Mesenchymal stem cell (in vitro differentiated cells and primary cell): ENCODE data around the gene NUDT4.

Experiments used
- DNase-seq: peaks from one replicate; pipeline ENCODE4 v3.0.0-alpha.2; 2013
- H2AFZ ChIP-seq: one replicate; pipeline ENCODE4 v1.6.1; 2013; ENCODE audit warnings: low read depth, mild to moderate bottlenecking, control low read depth, inconsistent platforms, low read length, moderate library complexity
- H2AK5ac ChIP-seq: 2 replicates; pipeline ENCODE4 v1.6.1; 2013; ENCODE audit warnings: low read length, moderate library complexity, mild to moderate bottlenecking, inconsistent platforms; ENCODE audit not compliant: severe bottlenecking
- H2BK120ac ChIP-seq: one replicate; pipeline ENCODE4 v1.6.1; 2013; ENCODE audit warnings: low read depth, mild to moderate bottlenecking, inconsistent platforms, low read length, moderate library complexity
- H2BK12ac ChIP-seq, 2 experiments: one replicate each; pipeline ENCODE4 v1.6.1; 2013; ENCODE audit warnings: inconsistent platforms in 2 of 2, low read length in 2 of 2, mild to moderate bottlenecking in 2 of 2, moderate library complexity in 2 of 2, control low read depth in 1 of 2
- H2BK15ac ChIP-seq: one replicate; pipeline ENCODE4 v1.6.1; 2013; ENCODE audit warnings: mild to moderate bottlenecking, low read depth, inconsistent platforms; ENCODE audit not compliant: poor library complexity, severe bottlenecking
- H2BK5ac ChIP-seq: 2 replicates; pipeline ENCODE4 v1.6.1; 2013; ENCODE audit warnings: low read depth, mild to moderate bottlenecking, low read length, control low read depth, inconsistent platforms; ENCODE audit not compliant: poor library complexity, severe bottlenecking
- H3K14ac ChIP-seq, 2 experiments: one replicate each; pipeline ENCODE4 v1.6.1; 2013; ENCODE audit warnings: inconsistent platforms in 2 of 2, low read length in 2 of 2, control low read depth in 1 of 2, mild to moderate bottlenecking in 1 of 2, moderate library complexity in 1 of 2
- H3K18ac ChIP-seq, 2 experiments: one replicate each; pipeline ENCODE4 v1.6.1; 2013; ENCODE audit warnings: inconsistent platforms in 2 of 2, low read length in 2 of 2, control low read depth in 1 of 2, low read depth in 1 of 2, mild to moderate bottlenecking in 1 of 2
- H3K23ac ChIP-seq, 2 experiments: one replicate each; pipeline ENCODE4 v1.6.1; 2013; ENCODE audit warnings: inconsistent platforms in 2 of 2, low read length in 2 of 2, mild to moderate bottlenecking in 2 of 2, moderate library complexity in 2 of 2, control low read depth in 1 of 2
- H3K27ac ChIP-seq: 2 replicates; pipeline ENCODE4 v1.5.1; 2013; ENCODE audit warnings: mild to moderate bottlenecking, moderate library complexity, low read length, control low read depth, inconsistent platforms; ENCODE audit not compliant: poor library complexity, severe bottlenecking
- H3K27me3 ChIP-seq, 2 experiments: 2 replicates each; pipeline versions ENCODE4 v1.6.1 to v1.7.0; 2013; ENCODE audit warnings: low read length in 2 of 2, mild to moderate bottlenecking in 2 of 2, moderate library complexity in 2 of 2, control low read depth in 1 of 2, inconsistent platforms in 1 of 2; ENCODE audit not compliant: control insufficient read depth in 1 of 2, insufficient read depth in 1 of 2
- H3K36me3 ChIP-seq, 2 experiments: 2 replicates each; pipeline versions ENCODE4 v1.6.1 to v1.7.0; 2013; ENCODE audit warnings: low read length in 2 of 2, control low read depth in 1 of 2, inconsistent platforms in 1 of 2, low read depth in 1 of 2, mild to moderate bottlenecking in 1 of 2; ENCODE audit not compliant: insufficient read depth in 2 of 2, control insufficient read depth in 1 of 2
- H3K4ac ChIP-seq, 2 experiments: one replicate each; pipeline ENCODE4 v1.6.1; 2013; ENCODE audit warnings: inconsistent platforms in 2 of 2, low read length in 2 of 2, mild to moderate bottlenecking in 2 of 2, moderate library complexity in 2 of 2, control low read depth in 1 of 2, low read depth in 1 of 2
- H3K4me1 ChIP-seq: 2 replicates; pipeline ENCODE4 v1.6.1; 2013; ENCODE audit warnings: low read depth, low read length, control low read depth; ENCODE audit not compliant: control insufficient read depth, insufficient read depth
- H3K4me2 ChIP-seq: 2 replicates; pipeline ENCODE4 v1.6.1; 2013; ENCODE audit warnings: low read length, mild to moderate bottlenecking, inconsistent platforms; ENCODE audit not compliant: poor library complexity, severe bottlenecking
- H3K4me3 ChIP-seq, 2 experiments: 2 replicates each; pipeline versions ENCODE4 v1.5.1 to v1.7.0; 2013; ENCODE audit warnings: low read length in 2 of 2, mild to moderate bottlenecking in 2 of 2, control low read depth in 1 of 2, low read depth in 1 of 2; ENCODE audit not compliant: insufficient read depth in 1 of 2
- H3K79me1 ChIP-seq: replicated peaks from 2 replicates; pipeline ENCODE4 v1.6.1; 2013; ENCODE audit warnings: mild to moderate bottlenecking, control low read depth, low read length, inconsistent platforms; ENCODE audit not compliant: poor library complexity, severe bottlenecking
- H3K9ac ChIP-seq: 2 replicates; pipeline ENCODE4 v1.7.0; 2013; ENCODE audit warnings: mild to moderate bottlenecking, low read length, moderate library complexity
- H3K9me3 ChIP-seq: 2 replicates; pipeline ENCODE4 v1.7.0; 2013; ENCODE audit warnings: mild to moderate bottlenecking, low read length; ENCODE audit not compliant: control insufficient read depth
- H4K8ac ChIP-seq: one replicate; pipeline ENCODE4 v1.6.1; 2013; ENCODE audit warnings: inconsistent platforms, mild to moderate bottlenecking, low read length, moderate library complexity
- H4K91ac ChIP-seq: one replicate; pipeline ENCODE4 v1.6.1; 2013; ENCODE audit warnings: mild to moderate bottlenecking, low read length, inconsistent platforms
- WGBS: methylation state at CpG from one replicate; pipeline ENCODE4 v1.1.7; 2013; ENCODE audit warnings: mixed read lengths; 5-methylcytosine and 5-hydroxymethylcytosine counted together

The NUDT4 gene

DNA sequence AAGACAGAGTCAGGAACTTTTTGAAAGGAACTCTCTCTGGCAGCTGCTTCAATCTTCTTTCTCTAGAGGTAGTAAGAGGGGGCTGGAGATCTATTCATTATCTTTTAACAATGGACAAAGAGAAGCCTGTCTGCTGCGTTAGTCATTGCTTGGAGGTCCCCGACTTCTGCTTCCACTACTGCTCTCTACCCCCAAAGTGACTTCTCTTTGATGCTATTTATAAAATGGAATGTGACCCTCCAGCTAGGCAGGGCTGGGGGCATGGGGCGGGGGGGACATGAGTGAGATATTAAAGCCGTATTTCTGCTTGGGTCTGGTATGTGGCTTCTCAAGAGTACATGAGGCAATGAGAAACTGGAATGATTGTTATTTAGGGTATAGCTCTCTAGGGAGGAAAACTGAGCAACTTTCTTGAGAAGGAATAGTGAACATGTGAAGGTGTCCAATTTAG is 41.4 kb upstream of the NUDT4 start:
- Histone ChIP-seq H3K27me3 (no peaks in the 10 kb centered on the region), H3K9me3 (no peaks in the 10 kb centered on the region), H3K4ac (no peak overlapping the region), H2BK120ac (no peak overlapping the region), H3K27ac (no peak overlapping the region), H3K4me2 (peak overlapping the region; percentile 33), H3K23ac (no peak overlapping the region), H2BK15ac (no peak overlapping the region), H4K91ac (no peak overlapping the region), H2BK12ac (no peak overlapping the region), H3K9ac (no peak overlapping the region), H3K18ac (no peak overlapping the region), H2AK5ac (no peak overlapping the region), H4K8ac (no peak overlapping the region), H3K4me3 (no peak overlapping the region), H2BK5ac (no peak overlapping the region), H3K79me1 (no peaks in the 10 kb centered on the region), H3K36me3 (no peaks in the 10 kb centered on the region), H2AFZ (no peak overlapping the region), H3K14ac (no peak overlapping the region), H3K4me1 (peaks cover 6% of the 10 kb centered on the region)
- 15% methylated on average over 3 of the region's 4 CpGs for WGBS
- peak; percentile 49 for DNase-seq

DNA sequence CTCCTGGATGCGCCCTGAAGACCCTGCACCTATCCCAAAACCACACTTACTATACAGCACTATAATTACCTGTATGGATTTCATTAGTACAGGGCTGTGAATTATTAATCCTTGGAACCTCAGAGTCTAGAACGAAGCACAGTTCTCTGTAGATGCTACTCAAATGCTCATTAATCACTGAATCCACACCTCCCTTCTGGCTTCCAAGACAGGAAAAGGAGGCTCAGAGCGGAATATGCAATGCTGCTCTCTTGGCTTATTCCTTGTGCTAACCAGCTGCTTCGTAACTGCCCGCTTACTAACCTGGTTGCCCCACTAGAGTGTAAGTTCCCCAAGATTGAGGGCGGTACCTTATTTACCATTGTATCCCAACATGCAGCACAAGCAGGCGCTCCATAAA is 39.1 kb upstream of the NUDT4 start:
- H4K91ac ChIP-seq, result no peak overlapping the region
- H3K36me3 ChIP-seq, result no peaks in the 10 kb centered on the region
- 97% methylated on average over 5 of the region's 7 CpGs for WGBS
- H3K27ac ChIP-seq, result no peak overlapping the region
- H3K27me3 ChIP-seq, result no peaks in the 10 kb centered on the region
- H2BK15ac ChIP-seq, result no peak overlapping the region
- H3K79me1 ChIP-seq, result no peaks in the 10 kb centered on the region
- DNase-seq, result no peak
- H3K4ac ChIP-seq, result no peak overlapping the region
- H3K4me2 ChIP-seq, result no peak overlapping the region
- no peak overlapping the region for H3K14ac ChIP-seq
- no peak overlapping the region for H3K4me3 ChIP-seq
- H2AK5ac ChIP-seq, result no peak overlapping the region
- H3K4me1 ChIP-seq, result peaks cover 6% of the 10 kb centered on the region
- no peak overlapping the region for H2BK5ac ChIP-seq
- H3K23ac ChIP-seq, result no peak overlapping the region
- H3K9ac ChIP-seq, result no peak overlapping the region
- H2AFZ ChIP-seq, result no peak overlapping the region
- H3K9me3 ChIP-seq, result no peaks in the 10 kb centered on the region
- H3K18ac ChIP-seq, result no peak overlapping the region
- H4K8ac ChIP-seq, result no peak overlapping the region
- no peak overlapping the region for H2BK12ac ChIP-seq
- H2BK120ac ChIP-seq, result no peak overlapping the region

DNA sequence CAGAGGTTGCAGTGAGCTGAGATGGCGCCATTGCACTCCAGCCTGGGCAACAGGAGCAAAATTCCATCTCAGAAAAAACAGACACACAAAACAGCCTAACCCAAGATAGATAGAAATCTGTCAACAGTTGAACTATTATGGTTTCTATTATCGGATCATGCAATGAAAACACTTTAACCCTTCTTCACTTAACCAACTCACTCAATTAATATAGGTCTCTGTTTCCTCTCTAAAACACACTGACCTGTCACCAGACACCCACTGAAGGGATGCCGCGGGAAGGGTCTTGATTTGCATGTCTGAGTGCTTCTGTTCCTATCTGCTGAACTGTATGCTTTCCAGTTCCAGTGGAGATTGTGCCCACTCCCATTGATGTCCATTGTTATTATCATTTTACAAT is 38.0 kb upstream of the NUDT4 start:
- Histone ChIP-seq H3K4ac (no peak overlapping the region), H3K79me1 (no peaks in the 10 kb centered on the region), H4K8ac (no peak overlapping the region), H2AFZ (no peak overlapping the region), H3K14ac (no peak overlapping the region), H2BK120ac (no peak overlapping the region), H2BK12ac (no peak overlapping the region), H3K18ac (no peak overlapping the region), H2AK5ac (no peak overlapping the region), H3K9me3 (no peaks in the 10 kb centered on the region), H3K4me2 (no peak overlapping the region), H3K23ac (no peak overlapping the region), H3K27ac (no peak overlapping the region), H3K4me1 (peaks cover 6% of the 10 kb centered on the region), H2BK5ac (no peak overlapping the region), H3K9ac (no peak overlapping the region), H3K27me3 (no peaks in the 10 kb centered on the region), H3K4me3 (no peak overlapping the region), H2BK15ac (no peak overlapping the region), H4K91ac (no peak overlapping the region), H3K36me3 (no peaks in the 10 kb centered on the region)
- WGBS, result 81% methylated on average over 4 of the region's 4 CpGs
- no peak for DNase-seq

DNA sequence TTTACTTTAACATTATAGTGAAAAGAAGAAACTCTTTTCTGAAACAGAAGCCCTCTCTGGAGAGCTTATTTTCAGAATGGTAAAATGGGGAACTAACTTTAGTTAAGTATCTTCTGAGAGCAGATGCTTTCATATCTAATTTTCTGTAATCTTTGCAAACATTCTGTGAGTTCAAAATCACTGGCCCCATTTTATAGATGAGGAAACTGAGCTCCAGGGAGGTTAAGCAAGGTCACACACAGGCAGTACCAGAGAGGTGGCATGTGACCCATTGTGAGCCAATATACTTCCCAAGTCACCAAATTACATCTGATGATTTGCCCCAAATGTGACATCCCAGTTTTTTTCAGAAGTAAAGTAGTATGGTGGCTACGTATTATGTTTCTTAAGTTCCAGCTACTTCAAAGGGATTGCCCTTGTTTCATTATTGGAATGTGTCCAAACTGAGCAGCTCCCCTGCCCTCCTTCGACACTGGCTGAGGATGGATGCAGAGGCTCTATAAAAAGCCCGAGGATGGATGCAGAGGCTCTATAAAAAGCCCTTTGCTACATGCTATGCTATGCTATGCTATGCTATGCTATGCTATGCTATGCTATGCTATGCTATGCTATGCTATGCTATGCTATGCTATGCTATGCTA is 36.2 kb upstream of the NUDT4 start:
- Histone ChIP-seq H3K23ac (no peak overlapping the region), H2BK5ac (no peak overlapping the region), H3K4me3 (no peak overlapping the region), H3K9me3 (no peaks in the 10 kb centered on the region), H4K8ac (no peak overlapping the region), H3K79me1 (no peaks in the 10 kb centered on the region), H3K36me3 (no peaks in the 10 kb centered on the region), H3K14ac (no peak overlapping the region), H3K27me3 (no peaks in the 10 kb centered on the region), H3K18ac (no peak overlapping the region), H3K9ac (no peak overlapping the region), H2AFZ (no peak overlapping the region), H3K4me2 (no peak overlapping the region), H3K4me1 (peaks cover 4% of the 10 kb centered on the region), H3K27ac (no peak overlapping the region), H3K4ac (no peak overlapping the region), H4K91ac (no peak overlapping the region), H2BK15ac (peak overlapping the region; percentile 70), H2AK5ac (no peak overlapping the region), H2BK120ac (no peak overlapping the region), H2BK12ac (no peak overlapping the region)
- WGBS, result 95% methylated on average over 3 of the region's 3 CpGs
- DNase-seq, result no peak
